ENCODE results near the gene WDR37. TPM values are rescaled to one million over a fixed set of nuclear protein-coding genes. Genes with fewer than 3 reads are reported as not detected.
"Not testable (repeated sequence)": the region's sequence is repeated elsewhere in the genome, so short reads cannot be mapped to it uniquely, and the experiment has no call there.

WDR37 gene
- polyA plus RNA-seq, 3 donors, result 16.1 to 20.3 (median 19.6) TPM

DNA sequence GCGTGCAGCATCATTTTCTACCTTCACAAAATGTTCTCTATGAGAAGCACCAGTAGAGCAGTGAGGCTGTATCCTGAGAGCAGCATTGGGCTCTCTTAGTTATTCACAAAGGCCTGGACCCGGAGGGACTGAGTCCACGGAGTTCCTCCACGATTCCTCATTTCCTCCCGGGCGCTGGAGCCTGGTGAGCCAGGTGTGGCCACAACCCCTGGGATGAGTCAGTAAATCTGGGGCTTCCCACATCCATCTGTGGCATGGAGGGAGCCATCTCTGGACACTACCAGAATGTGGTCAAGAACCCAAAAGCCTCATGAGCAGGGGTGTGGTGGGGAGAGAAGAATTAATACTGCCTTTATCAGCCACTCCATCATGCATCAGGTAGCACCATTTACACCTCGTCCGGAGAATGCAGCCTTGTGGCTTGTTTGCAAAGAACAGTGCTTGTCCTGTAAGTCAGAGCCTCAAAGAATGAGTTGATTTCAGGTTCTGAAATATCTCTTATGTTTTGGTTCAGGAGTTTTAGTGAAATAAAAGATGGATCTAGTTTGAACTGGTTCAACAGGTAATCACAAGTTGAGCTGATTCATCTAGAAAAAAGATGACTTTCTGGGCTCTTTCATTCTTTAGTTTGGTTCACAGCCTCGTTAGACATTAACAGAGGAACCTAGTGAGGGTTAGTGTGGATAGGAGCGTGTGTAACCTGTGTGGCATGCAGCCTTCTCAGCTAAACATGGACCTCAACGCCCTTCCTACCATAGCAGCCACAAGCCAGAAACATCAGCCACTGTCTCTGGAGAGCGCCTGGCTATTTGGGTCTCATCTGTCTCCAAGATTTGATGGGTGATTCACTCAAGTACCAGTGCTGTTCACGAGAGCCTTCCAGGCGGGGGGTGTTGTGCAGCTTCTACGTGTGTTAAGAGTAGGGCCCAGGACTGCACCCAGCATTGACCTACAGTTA is 95.2 kb downstream of the WDR37 start:
- no peak for DNase-seq

GRCh38 chr10:1152386-1153250 is 96.4 kb downstream of the WDR37 start:
- no peak for DNase-seq

DNA sequence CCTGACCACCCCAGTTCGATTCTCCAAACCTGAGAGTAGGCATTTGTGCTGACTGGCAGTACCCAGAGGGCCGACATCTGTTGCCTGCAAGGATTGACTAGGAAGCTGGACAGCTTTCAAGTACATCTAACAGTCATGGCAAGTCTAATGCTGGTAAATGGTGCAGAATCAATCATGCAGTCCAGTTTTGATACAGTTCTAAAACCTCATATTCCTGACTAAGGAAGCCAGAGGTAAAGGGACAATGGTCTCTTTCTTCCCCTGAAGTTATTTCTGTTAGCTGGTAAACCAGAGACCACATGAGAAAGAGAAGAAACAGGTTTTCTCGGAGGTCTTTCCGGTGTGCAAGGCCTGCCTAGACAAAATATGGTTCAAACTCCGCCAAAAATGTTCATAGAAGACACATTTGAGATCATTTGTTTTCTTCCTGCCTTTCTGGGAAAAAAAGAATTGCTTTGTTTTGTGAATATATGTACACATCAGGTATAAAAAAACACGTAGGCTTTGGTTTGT is 97.1 kb downstream of the WDR37 start:
- DNase-seq, result no peak

DNA sequence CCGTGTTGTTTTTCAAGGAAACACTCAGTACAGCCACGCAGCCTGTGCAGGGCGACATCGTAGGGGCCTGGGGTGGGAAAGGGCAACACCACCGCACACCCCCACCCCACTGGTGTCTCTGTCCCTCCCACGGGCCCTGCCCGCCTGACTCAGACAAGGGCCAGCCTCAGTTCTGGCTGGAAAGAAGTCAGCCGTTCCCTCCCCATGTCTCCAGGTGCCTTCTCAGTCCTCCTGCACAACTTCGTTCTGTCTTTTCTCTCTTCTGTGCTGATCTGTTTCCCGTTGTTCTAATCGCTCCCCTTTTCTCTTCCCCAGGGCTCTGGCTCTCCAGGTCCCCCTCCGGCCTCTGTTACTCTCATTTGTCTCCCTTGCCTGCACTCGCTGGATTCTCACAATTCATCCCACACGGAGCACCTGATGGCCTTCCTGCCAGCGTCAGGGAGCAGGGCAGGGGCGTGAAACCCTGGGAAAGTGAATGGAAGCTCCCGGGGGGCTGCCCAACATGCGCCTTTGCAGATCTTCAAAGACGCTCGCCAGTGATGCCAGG is 97.7 kb downstream of the WDR37 start:
- no peak for DNase-seq

DNA sequence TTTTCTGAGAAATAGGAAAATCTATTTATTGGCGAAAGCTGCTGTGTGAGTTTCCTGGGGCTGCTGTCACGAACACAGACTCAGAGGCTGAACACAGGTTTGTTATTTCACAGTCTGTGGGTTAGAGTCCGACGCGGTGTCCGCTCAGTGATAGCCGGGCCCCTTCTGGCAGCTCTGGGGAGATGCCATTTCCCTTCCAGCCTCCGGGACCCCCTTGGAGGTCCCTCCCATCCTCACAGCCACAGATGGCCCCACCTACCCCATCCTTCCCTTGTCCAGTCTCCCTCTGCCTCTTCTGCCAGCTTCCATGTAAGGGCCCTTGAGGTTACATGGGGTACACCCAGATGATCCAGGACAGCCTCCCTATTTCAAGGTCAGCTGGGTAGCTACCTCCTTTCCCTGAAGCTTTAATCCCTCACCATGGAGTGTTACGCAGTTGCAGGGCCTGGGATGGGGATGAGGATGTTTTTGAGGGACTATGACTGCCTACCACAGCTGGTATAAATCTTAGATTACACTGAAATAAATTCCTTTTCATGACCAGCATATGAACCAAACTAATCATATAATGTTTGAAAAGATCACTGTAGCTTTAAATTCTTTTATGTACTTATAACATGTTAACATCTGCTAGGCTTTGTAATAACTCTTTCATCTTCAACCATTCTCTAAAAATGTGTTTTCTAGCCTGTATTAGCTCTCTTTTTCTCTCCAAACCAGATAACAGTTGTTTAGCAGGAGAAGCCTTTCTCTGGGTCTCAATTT is 98.5 kb downstream of the WDR37 start:
- no peak for DNase-seq

GRCh38 chr10:1155791-1156615 is 99.8 kb downstream of the WDR37 start:
- DNase-seq, result no peak

DNA sequence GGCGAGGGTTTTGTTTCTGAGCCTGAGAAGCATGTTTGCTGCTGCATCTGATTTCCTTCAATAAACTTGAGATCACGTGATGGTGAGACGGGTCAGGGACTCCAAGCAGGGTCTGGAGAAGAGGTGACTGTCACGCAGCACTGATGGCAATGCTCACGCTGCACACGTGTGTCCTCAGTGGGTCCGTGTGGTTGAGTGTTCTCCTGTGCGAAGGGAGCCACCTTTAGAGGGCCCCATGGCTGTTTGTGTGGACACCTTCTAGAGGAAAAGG is 100.4 kb downstream of the WDR37 start:
- DNase-seq, result no peak

GRCh38 chr10:1156921-1157614 is 100.9 kb downstream of the WDR37 start:
- no peak for DNase-seq

DNA sequence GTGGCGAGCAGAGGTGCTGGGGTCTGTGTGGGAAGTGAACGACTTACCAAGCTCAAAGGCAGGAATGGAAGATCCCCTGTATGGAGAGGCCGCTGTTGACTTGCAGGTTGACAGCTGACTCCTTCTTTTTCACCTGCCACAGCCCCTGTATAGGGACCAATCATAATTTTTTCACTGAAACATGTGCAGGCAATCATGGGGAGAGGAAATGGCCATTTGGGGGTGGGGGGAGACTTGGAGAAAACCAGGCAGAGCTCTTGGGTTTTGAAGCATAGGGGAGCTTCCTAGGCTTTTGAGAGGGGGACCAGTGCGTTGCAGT is 101.4 kb downstream of the WDR37 start:
- DNase-seq, result no peak

DNA sequence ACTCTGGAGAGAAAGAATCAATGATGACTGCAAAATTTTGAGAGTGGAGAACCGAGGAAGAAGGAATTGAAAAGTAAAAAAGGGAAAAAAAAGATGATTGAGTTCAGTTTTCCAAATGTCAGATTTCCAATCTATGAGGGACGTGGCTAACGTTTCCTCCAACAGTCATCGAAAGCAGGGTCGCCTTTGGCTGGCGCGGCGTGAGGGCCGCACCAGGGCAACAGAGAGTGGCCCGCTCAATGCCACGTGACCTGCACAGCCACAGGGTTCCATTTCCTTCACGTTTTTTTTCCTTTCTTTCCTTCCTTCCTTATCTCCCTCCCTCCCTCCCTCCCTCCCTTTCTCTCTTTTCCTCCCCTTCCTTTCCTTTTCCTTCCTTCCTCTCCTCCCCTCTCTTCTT is 101.9 kb downstream of the WDR37 start:
- no peak for DNase-seq

GRCh38 chr10:1158536-1158935 is 102.4 kb downstream of the WDR37 start:
- not testable (repeated sequence) for DNase-seq

DNA sequence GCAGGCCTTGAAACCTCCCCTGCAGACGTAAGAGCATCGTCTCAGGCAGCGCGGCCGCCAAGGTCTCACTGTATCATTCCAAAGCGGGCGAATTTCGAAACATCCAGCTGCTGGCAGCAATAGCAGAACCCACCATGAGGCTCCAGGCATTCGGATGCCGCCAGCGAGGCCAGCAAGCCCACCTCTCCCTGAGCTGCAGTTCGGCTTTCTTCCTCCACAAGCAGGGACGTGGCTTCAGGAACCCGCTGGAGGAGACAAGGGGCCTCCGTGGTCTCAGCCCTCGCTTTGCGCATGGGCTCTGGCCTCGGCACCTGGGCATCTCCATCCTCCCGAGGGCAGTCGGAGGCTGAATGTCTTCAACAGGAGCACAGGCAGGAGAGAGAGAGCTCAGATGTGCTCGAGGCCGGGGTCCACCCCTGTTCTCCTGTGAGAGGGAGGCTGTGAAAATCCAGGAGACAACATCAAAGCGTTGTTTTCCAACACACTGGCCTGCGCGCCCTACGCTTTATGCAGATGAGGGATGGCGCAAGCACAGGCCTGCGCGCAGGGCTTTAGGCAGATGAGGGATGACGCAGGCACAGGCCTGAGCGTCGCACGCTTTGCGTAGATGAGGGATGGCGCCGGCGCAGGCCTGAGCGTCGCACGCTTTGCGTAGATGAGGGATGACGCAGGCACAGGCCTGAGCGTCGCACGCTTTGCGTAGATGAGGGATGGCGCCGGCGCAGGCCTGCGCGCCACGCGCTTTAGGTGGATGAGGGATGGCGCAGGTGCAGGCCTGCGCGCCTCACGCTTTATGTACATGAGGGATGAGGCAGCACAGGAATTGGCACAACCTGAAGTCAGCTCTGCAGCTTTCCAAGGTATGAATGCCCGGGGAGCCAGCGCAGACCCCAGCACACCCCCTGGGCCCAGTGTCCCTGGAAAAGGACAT is 103.2 kb downstream of the WDR37 start:
- DNase-seq, result no peak

DNA sequence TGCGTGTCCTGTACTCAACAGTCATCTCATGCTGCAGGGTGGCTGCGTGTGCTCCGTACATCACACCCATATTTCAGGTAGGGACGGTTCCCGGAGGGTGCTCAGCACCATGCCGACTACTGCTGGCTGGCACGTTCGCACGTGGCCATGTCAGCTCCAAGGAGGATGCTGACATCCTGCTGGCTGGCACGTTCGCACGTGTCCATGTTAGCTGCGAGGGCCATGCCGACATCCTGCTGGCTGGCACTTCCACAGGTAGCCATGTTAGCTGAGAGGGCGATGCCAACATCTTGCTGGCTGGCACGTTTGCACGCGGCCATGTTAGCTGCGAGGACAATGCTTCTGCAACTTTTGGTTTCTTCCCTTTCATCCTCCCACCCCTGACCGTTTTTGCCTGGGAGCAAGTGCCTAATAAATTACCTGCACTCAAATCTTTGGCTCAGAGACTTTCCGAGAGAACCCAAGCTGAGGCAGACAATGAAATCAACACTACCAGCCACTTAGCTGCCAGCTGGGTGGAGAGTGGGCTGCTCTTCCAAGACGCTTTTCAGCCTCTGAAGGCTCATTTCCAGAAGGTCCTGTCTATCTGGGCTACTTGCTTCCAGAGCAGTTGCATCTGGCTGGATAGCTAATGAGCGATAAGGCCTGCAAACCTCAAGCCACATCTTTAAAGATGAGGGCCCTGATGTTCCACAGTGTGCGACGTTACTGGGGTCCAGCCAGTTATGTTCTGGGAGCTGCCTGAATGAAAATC is 104.6 kb downstream of the WDR37 start:
- DNase-seq, result no peak

GRCh38 chr10:1161315-1161673 is 105.1 kb downstream of the WDR37 start:
- DNase-seq, result not testable (repeated sequence)

GRCh38 chr10:1162481-1163203 is 106.5 kb downstream of the WDR37 start:
- no peak for DNase-seq

DNA sequence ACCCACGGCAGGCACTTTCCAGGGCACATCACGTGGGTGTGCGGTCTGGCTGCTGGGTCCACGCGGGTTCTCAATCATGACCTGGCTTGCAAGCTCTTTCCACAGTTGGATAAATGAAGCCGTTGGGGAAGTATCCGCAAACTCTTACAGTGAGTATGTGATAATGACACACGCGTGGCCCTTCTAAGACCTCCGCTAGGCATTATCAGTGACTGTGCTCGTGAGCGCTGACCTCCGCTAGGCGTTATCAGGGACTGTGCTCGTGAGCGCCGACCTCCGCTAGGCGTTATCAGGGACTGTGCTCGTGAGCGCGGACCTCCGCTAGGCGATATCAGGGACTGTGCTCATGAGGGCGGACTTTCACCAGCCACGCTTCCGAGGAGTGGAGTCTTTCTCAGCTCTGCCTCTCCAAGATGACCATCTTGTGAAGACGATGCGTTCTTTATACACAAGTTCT is 107.0 kb downstream of the WDR37 start:
- no peak for DNase-seq

DNA sequence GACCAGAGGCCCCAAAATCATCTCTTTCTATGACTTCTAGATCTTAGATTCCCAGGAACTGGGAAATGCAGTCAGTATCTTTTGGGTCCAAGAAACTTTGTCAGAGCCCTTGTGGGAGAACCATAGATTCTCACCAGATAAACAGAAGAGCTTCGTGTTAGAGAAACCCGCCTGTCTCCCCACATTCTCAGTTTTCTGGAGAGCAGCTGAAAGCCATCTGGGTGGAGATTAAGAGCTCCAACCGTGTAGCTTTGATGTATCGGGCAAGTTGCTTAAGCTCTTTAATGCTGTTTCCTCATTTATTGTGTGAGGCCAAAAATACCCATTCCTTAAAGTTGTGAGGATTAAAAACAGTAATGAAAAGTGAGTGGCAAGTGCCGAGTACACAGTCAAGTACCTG is 107.6 kb downstream of the WDR37 start:
- DNase-seq, result no peak

All from renal pelvis (tissue), 4 donors.